GM23248 (cell line): ENCODE data around the gene ZNF521. TPM values are rescaled to one million over a fixed set of nuclear protein-coding genes. Genes with fewer than 3 reads are reported as not detected.

ENCODE experiments used
- DNase-seq: peaks from one replicate; pipeline ENCODE4 v3.0.0-alpha.2; 2015
- H2AFZ ChIP-seq: fragments of 200-600 bp; sonication (generic); 2 replicates; pipeline ENCODE4 v1.6.1; 2016; ENCODE audit warnings: antibody characterized with exemption
- H3F3A ChIP-seq: fragments of 200-600 bp; sonication (generic); 2 replicates; pipeline ENCODE4 v1.6.1; 2016; ENCODE audit warnings: mild to moderate bottlenecking, antibody characterized with exemption, mixed run types; ENCODE audit not compliant: insufficient read depth
- H3K27ac ChIP-seq: fragments of 200-600 bp; sonication (generic); 2 replicates; pipeline ENCODE4 v1.5.1; 2016; ENCODE audit warnings: mild to moderate bottlenecking
- H3K27me3 ChIP-seq: fragments of 200-600 bp; sonication (generic); replicated peaks from 2 replicates; pipeline ENCODE4 v1.6.1; 2016; ENCODE audit warnings: mild to moderate bottlenecking; ENCODE audit not compliant: insufficient read depth
- H3K36me3 ChIP-seq: fragments of 200-600 bp; sonication (generic); 2 replicates; pipeline ENCODE4 v1.6.1; 2016; ENCODE audit warnings: low read depth, mild to moderate bottlenecking
- H3K4me1 ChIP-seq: fragments of 200-600 bp; sonication (generic); 2 replicates; pipeline ENCODE4 v1.6.1; 2016; ENCODE audit warnings: mild to moderate bottlenecking; ENCODE audit not compliant: insufficient read depth
- H3K4me2 ChIP-seq: fragments of 200-600 bp; sonication (generic); one replicate; pipeline ENCODE4 v1.6.1; 2016; ENCODE audit warnings: mild to moderate bottlenecking; ENCODE audit not compliant: unreplicated experiment
- H3K4me3 ChIP-seq: fragments of 200-600 bp; sonication (generic); 2 replicates; pipeline ENCODE4 v1.5.1; 2016; ENCODE audit warnings: mild to moderate bottlenecking
- H3K79me2 ChIP-seq: fragments of 200-600 bp; sonication (generic); 2 replicates; pipeline ENCODE4 v1.6.1; 2016; ENCODE audit warnings: mild to moderate bottlenecking; ENCODE audit not compliant: insufficient read depth
- H3K9ac ChIP-seq: fragments of 200-600 bp; sonication (generic); 2 replicates; pipeline ENCODE4 v1.6.1; 2016; ENCODE audit warnings: mild to moderate bottlenecking
- H3K9me2 ChIP-seq: fragments of 200-600 bp; sonication (generic); 2 replicates; pipeline ENCODE4 v1.6.1; 2016; ENCODE audit warnings: mixed run types, mild to moderate bottlenecking, moderate library complexity; ENCODE audit not compliant: insufficient read depth
- H3K9me3 ChIP-seq: fragments of 200-600 bp; sonication (generic); one replicate; pipeline ENCODE4 v1.6.1; 2017; ENCODE audit warnings: low read depth
- H4K20me1 ChIP-seq: fragments of 200-600 bp; sonication (generic); 2 replicates; pipeline ENCODE4 v1.6.0; 2016; ENCODE audit not compliant: insufficient read depth
- EZH2 ChIP-seq: fragments of 200-600 bp; sonication (generic); IDR thresholded peaks from 2 replicates; pipeline ENCODE4 v1.6.1; 2018; ENCODE audit warnings: antibody characterized with exemption, mild to moderate bottlenecking; ENCODE audit not compliant: insufficient read depth, poor library complexity, severe bottlenecking
- EZH2phosphoT487 ChIP-seq: fragments of 200-600 bp; sonication (generic); IDR thresholded peaks from 2 replicates; pipeline ENCODE4 v1.6.1; 2018; ENCODE audit warnings: antibody characterized with exemption, moderate library complexity, mild to moderate bottlenecking, low read depth; ENCODE audit not compliant: insufficient read depth
- WGBS, 2 experiments: methylation state at CpG; one replicate each; pipeline ENCODE4 v1.1.6; 2015 to 2017; ENCODE audit warnings: low lambda C conversion rate in 2 of 2, low coverage in 1 of 2; ENCODE audit errors: missing lambda C conversion rate in 2 of 2; 5-methylcytosine and 5-hydroxymethylcytosine counted together
- in situ Hi-C: fragments of 300-500 bp; cut with MboI; formaldehyde crosslinking; loops from 2 replicates; pipeline ENCODE4 v1.15.0; 2020
- polyA plus RNA-seq: library from polyadenylated mRNA; unstranded; fragments of >200 nt; fragmentation: Nextera tagmentation; extraction: Ambion mirVana; gene quantifications from 2 replicates; pipeline ENCODE4 v1.2.1, GENCODE V29; 2016
- total RNA-seq: library from RNA; depleted of rRNA; stranded (reverse); fragments of >200 nt; shearing (Covaris generic); gene quantifications from 2 replicates; pipeline ENCODE4 v1.2.3, GENCODE V29; 2014

The ZNF521 gene
- total and polyA plus RNA-seq, 2 experiments from 2014 or later, result 7.8 to 17.9 TPM

GRCh38 chr18:25239151-25239550 is 112.8 kb downstream of the ZNF521 start:
- H3K79me2 ChIP-seq, result no peaks in the 10 kb centered on the region
- no peak for DNase-seq
- H3K4me1 ChIP-seq, result peaks cover 18% of the 10 kb centered on the region
- H3K9me2 ChIP-seq, result 0 out of 2 replicates have a peak, but pooled peaks cover 5% of the 10 kb centered on the region
- 98 to 100% methylated on average over 3 of the region's 3 CpGs for WGBS, 2 experiments
- no peak overlapping the region for H3K27ac ChIP-seq
- H3F3A ChIP-seq, result peaks cover 7% of the 10 kb centered on the region; the same call in 1 of the 2 replicates
- H3K9ac ChIP-seq, result no peak overlapping the region
- H3K36me3 ChIP-seq, result no peaks in the 10 kb centered on the region
- TF ChIP-seq EZH2phosphoT487, result no peak
- TF ChIP-seq EZH2, result no peak
- H4K20me1 ChIP-seq, result no peaks in the 10 kb centered on the region
- H3K4me2 ChIP-seq, result no peak overlapping the region
- H2AFZ ChIP-seq, result no peak overlapping the region
- H3K27me3 ChIP-seq, result no peaks in the 10 kb centered on the region
- in situ Hi-C loops, result no loop called here
- H3K9me3 ChIP-seq, result no peaks in the 10 kb centered on the region
- H3K4me3 ChIP-seq, result no peak overlapping the region

- in situ Hi-C loops, result no loop called here
- H3K9me2 ChIP-seq, result 0 out of 2 replicates have a peak, but pooled peaks cover 5% of the 10 kb centered on the region
Observed at GRCh38 chr18:25237571-25238267, 114.2 kb downstream of the ZNF521 start.

GRCh38 chr18:25236736-25237135 is 115.2 kb downstream of the ZNF521 start:
- H3K4me1 ChIP-seq, result peaks cover 29% of the 10 kb centered on the region
- WGBS, 2 experiments, result 97 to 98% methylated on average over 1 of the region's 1 CpG
- H3K27ac ChIP-seq, result no peak overlapping the region
- H3K4me3 ChIP-seq, result no peak overlapping the region
- no peak overlapping the region for H2AFZ ChIP-seq
- in situ Hi-C loops, result no loop called here
- DNase-seq, result no peak
- no peaks in the 10 kb centered on the region for H3K27me3 ChIP-seq
- no peaks in the 10 kb centered on the region for H4K20me1 ChIP-seq
- 0 out of 2 replicates have a peak, but pooled peaks cover under 1% of the 10 kb centered on the region for H3K9me2 ChIP-seq
- H3K79me2 ChIP-seq, result no peaks in the 10 kb centered on the region
- no peaks in the 10 kb centered on the region for H3K36me3 ChIP-seq
- no peak overlapping the region for H3K9ac ChIP-seq
- H3F3A ChIP-seq, result peaks cover 9% of the 10 kb centered on the region; the same call in 1 of the 2 replicates
- H3K4me2 ChIP-seq, result no peak overlapping the region
- TF ChIP-seq EZH2, result no peak
- no peaks in the 10 kb centered on the region for H3K9me3 ChIP-seq

More at GRCh38 chr18:25237571-25238267, 114.2 kb downstream of the ZNF521 start:
- Histone ChIP-seq H3F3A (peaks cover 7% of the 10 kb centered on the region; the same call in 1 of the 2 replicates), H3K9ac (no peak overlapping the region), H3K27ac (peak overlapping the region; percentile 20), H3K27me3 (no peaks in the 10 kb centered on the region), H3K79me2 (no peaks in the 10 kb centered on the region), H3K4me3 (no peak overlapping the region), H4K20me1 (no peaks in the 10 kb centered on the region), H2AFZ (no peak overlapping the region), H3K36me3 (no peaks in the 10 kb centered on the region), H3K4me2 (no peak overlapping the region), H3K4me1 (peaks cover 29% of the 10 kb centered on the region), H3K9me3 (no peaks in the 10 kb centered on the region)
- TF ChIP-seq EZH2phosphoT487 (no peak), EZH2 (no peak)
- 55% methylated on average over 3 of the region's 3 CpGs for whole genome bisulfite sequencing, 2 experiments
- DNase-seq, result peak; percentile 56

DNA sequence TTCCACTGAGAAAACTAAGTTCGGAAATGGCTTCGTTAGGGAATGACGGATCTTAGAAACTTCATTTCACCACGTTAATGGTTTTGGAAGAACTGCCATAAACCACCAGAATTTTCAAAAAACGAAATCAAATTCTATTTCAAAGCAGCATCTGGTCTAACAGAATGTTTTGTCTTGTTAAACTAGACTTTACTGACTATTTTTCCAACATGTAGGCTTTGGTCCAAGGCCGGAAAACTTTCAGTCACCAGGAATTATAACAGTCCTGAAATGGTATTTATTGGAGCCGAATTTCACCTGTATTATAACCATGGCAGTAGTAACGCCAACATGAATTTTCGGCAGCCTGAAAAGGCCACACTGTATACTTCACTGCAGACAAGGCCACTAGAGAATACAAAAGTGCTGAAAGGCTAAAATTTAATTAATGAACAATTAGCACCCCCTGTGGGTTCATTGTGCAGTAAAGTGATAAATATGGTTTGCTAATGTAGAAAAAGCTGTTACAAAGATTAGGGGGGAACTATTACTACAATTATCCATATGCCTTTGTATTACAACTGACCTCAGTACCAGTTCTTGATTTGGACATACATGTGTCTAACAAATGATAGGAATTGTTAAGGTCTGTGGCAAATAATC is 116.4 kb downstream of the ZNF521 start:
- Histone ChIP-seq H3K27me3 (no peaks in the 10 kb centered on the region), H3F3A (peaks cover 19% of the 10 kb centered on the region), H3K36me3 (no peaks in the 10 kb centered on the region), H3K9ac (no peak overlapping the region), H3K4me2 (no peak overlapping the region), H3K9me2 (no peaks in the 10 kb centered on the region), H3K4me3 (no peak overlapping the region), H3K79me2 (no peaks in the 10 kb centered on the region), H2AFZ (no peak overlapping the region), H3K9me3 (no peaks in the 10 kb centered on the region), H4K20me1 (no peaks in the 10 kb centered on the region), H3K27ac (no peak overlapping the region), H3K4me1 (peaks cover 37% of the 10 kb centered on the region)
- no peak for DNase-seq
- WGBS, 2 experiments, result 65 to 66% methylated on average over 9 of the region's 9 CpGs
- in situ Hi-C loops, result no loop called here
- TF ChIP-seq EZH2phosphoT487 (no peak), EZH2 (no peak)
